Measurements from ENCODE around the gene CD46.
A peak's percentile ranks its signal among the peaks of the same experiment; 100 is the strongest.

Gene CD46

DNA sequence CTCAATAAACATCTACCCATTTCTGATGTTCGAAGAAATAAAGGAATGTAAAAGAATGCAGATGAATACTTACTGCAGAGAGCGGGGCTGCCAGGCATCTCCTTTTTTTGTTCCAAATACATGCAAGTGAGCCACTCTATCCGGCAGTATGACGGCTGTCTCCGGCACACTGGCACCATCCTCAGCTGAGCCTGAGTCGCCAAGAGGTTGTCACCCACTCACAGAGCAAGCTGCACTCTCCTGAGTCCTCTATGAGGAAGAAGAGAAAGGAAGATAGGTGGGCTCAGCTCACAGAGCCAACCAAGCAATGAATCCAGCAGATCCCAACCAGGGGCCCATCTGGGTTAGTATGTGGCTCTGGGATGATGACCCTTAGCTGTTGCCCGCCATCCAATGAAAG, 65.3 kb downstream of the CD46 start:
- no peak for DNase-seq

- DNase-seq: no peak
These were observed 66.2 kb downstream of the CD46 start for GRCh38 chr1:207817778-207818751.

DNA sequence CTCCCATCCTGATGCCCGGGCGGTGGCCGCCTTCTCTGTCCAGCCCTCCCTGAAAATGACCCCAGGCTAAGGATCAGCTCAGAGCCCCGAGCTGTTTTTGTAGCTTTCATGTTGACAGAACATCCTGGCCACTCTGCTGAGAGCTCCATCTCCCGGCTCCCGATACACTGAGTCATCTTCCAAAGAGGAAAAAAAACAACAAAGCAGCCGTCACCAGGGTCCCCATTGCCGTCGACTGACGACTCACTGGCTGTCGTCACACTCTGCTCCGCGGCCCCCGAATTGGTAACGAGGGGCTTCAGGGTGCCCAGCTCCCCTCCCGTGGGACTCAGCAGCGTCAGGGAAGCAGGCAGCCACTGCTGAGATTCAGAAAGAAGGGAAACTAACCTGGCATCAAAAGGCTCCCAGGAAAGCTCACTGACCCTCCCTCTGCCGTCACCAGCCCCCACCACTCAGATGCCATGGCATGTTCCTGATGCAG, 67.2 kb downstream of the CD46 start:
- no peak for DNase-seq

DNA sequence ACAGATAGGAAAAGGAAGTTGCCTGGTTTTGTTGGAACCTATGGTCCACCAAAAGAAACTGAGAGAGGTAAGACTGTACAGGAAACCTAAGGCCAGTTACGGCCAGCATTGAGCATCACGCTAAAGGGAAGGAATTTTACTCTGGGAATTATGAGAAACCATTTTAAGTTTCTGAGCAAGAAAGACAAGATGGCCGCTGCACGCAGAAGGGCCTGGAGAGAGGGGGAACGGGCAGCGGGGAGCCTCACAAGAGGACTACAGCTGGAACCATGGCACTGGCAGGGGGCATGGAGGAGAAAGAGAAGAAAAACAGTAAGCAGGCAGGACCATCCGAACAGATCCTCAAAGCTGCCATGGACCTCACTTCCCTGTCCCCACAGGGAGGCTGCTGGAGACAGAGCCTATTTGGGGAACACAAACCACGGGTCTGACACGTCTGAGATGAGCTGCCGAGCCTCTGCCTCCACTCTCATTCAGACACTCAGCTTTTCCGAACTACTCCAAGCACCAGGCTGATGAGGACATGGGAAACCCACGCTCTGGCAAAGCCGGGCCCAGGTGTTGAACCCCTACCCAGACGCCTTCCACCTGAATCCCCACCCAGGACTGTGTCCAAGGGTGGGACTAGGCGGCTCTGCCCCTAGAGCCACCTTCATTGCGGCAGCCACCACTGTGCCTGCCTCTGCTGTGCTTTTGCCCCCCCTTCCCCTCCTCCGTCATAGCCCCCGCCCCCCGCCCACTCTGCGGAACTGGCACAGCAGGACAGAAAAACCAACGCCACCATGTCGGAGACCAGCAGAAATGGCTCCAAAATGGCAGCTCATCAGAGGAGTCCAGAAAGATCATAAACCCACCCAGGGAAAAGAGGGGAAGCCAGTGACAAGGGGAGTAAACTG, 69.0 kb downstream of the CD46 start:
- no peak for DNase-seq

DNA sequence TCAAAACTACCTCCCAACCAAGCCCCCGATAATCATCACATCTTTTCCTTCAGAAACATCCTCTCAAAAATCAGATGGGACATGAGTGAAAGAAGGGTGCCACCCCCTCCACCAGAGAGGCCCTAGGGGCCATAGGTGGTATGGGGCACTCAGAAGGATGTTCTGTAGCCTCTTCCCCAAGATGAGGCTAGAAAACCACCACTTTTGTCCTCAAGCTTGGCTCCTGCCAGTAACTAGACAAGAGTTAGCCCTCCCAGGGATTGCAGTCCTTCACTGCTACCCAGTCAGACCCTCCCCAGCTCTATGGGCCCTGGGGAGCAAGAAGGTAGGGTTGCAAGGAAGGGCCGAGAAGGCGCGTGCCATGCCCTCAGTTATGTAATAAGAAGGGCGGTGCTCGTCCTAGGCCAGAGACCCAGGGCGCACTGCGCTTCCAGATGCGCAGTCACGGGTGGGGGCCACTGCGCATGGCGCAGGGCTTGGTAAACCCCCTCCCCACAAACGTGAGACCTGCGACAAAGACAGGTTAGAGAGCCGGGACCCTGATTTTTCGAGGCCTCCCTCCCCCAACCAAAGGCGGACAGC, 69.7 kb downstream of the CD46 start:
- DNase-seq: no peak

DNA sequence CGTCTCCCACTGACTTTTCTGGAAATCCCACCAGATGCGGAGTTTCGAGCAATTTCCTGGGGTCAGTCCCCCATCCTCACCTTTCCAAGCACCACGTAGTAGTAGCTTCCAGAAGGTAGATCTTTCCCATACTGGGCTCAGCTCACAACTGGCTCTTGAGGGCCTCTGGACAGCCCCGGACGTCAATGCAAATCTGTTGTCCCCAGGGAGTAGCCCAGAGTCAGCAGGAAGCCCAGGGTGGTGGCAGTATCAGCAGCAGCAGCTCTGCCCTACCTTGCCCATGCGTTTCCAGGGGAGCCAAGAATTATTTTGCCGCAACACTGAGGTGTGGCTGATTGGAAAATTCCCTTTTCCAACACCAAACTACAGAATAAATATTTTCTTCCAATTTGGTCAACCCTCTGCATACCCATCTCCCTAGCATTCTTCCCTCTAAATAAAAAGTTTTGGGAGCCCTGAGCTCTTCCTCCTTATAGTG, 70.3 kb downstream of the CD46 start:
- DNase-seq: no peak

GRCh38 chr1:207822602-207823451, 71.0 kb downstream of the CD46 start:
- DNase-seq: peak; percentile 34

DNA sequence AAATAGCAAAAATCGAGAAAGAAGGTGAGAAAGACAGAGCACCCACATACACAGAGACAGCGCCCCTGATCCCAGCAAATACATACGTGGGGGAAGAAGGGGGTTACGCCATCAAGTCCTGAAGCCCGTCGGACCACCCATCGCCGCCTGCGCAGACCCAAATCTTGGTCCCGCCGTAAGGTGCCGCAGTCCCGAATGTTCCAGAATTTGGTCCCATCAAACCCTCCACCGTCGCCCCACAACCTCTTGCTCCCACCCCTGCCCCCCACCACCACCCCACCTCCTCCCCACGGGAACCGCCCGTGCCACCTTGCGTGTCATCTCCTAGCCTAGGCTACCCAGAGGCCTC, 71.7 kb downstream of the CD46 start:
- no peak for DNase-seq

DNA sequence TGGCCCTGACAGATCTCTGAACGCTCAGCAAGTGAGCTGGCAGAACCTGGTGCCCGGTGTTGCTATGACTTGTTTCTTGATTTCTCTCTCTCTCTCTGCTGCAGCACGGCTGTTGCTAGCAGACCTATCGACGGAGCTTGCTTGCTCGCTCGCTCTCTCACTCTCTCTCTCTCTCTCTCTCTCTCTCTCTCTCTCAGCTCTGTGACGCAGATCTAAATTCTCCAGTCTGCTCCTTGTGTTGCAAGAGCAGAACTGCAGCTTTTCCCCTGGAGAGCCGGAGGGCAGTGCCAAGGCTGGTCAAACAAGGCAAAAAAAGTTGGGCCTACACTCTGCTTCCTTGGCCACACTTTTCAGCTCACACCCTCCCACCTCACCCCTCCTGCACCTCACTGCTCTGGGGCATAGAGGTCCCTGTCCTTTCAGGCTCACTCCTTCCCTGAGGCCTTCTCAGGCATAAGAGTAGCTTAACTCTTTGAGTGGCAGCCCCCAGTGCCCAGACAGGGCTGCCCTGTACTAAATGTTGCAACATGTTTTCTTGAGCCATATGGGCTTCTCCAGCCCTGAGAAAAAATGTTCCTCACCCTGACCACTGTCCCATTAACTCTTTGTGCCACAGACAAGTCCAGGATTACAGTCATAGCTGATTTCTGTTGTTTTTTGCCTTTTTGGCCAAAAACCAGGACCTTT, 72.2 kb downstream of the CD46 start:
- DNase-seq: no peak

- no peak for DNase-seq
These were observed 73.0 kb downstream of the CD46 start for GRCh38 chr1:207824691-207825408.

GRCh38 chr1:207825409-207825695, 73.5 kb downstream of the CD46 start:
- DNase-seq: no peak

DNA sequence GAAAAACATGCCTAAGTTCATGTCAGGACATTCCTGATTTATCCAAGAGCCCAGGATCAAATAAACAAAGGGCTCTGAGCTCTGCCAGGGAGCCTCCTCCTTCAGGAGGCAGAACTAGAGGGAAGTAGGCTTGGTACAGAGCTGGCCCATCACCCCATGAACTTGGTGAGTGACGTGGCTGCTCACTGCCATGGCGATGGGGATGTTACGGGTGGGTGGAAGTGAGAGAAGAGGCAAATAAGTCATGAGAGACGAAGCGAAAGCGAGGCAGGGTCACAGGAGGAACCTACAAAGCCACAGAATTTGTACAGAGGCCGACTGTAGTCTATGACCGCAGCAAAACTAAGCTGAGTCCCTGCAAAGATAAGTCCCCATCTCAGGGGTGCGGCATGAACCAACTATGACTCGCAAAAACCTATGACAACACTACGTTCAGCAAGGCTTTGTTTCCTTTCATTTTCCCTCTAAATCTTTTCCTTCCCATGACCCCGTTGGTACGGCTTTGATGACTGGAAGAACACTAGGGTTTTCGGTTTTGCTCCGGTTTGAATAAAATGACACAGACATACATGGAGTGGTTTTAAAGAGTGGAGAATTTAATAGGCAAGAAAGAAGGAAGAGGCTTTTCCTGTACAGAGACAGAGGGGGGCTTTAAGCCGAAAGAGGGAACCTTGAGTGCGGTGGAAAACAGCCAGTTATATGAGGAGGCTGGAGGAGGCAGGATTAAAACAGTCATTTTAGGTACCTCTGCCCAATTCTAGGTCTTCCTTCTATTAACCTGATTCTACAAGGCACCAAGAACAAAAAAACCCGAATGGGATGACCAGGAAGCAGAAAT, 74.1 kb downstream of the CD46 start:
- no peak for DNase-seq

GRCh38 chr1:207826557-207827487, 75.0 kb downstream of the CD46 start:
- no peak for DNase-seq

GRCh38 chr1:207827488-207827830, 75.6 kb downstream of the CD46 start:
- no peak for DNase-seq

- no peak for DNase-seq
These were observed 76.2 kb downstream of the CD46 start for GRCh38 chr1:207828046-207828445.

GRCh38 chr1:207828485-207829158, 76.8 kb downstream of the CD46 start:
- peak; percentile 44 for DNase-seq

GRCh38 chr1:207829576-207829975, 77.7 kb downstream of the CD46 start:
- no peak for DNase-seq

DNA sequence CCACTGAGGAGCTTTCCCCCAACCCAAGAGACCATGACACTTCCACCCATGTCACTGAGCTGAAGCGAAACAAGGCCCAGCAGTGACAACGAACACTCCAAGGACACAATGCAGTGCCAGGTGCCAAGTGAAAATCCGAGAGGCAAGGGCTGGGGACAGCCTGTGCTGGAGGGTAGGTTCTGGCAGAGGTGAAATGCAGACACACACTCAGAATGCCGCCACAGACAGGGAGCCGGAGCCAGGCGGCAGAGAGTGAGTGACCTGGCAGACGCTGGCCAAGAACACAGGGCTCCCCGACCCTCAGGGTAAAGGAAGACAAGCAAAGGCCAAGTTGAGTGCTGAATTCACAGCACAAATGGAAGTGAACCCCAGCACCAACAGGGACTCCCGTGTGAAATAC, 78.9 kb downstream of the CD46 start:
- DNase-seq: no peak
